Bone marrow (tissue), 2 donors: ENCODE data around the gene THY1.
"Not testable (repeated sequence)": the region's sequence is repeated elsewhere in the genome, so short reads cannot be mapped to it uniquely, and the experiment has no call there.

Experiments
- DNase-seq, 2 donors: peaks; one replicate each; lab custom pipeline; 2025; lab: John Stamatoyannopoulos, UW

The THY1 gene

DNA sequence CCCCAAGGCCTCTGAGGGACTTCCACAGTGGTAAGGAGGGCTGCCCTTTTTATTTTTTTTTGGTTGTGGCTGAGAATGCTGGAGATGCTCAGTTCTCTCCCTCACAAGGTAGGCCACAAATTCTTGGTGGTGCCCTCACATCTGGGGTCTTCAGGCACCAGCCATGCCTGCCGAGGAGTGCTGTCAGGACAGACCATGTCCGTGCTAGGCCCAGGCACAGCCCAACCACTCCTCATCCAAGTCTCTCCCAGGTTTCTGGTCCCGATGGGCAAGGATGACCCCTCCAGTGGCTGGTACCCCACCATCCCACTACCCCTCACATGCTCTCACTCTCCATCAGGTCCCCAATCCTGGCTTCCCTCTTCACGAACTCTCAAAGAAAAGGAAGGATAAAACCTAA is 4.2 kb downstream of the THY1 start:
- no peak for DNase-seq

DNA sequence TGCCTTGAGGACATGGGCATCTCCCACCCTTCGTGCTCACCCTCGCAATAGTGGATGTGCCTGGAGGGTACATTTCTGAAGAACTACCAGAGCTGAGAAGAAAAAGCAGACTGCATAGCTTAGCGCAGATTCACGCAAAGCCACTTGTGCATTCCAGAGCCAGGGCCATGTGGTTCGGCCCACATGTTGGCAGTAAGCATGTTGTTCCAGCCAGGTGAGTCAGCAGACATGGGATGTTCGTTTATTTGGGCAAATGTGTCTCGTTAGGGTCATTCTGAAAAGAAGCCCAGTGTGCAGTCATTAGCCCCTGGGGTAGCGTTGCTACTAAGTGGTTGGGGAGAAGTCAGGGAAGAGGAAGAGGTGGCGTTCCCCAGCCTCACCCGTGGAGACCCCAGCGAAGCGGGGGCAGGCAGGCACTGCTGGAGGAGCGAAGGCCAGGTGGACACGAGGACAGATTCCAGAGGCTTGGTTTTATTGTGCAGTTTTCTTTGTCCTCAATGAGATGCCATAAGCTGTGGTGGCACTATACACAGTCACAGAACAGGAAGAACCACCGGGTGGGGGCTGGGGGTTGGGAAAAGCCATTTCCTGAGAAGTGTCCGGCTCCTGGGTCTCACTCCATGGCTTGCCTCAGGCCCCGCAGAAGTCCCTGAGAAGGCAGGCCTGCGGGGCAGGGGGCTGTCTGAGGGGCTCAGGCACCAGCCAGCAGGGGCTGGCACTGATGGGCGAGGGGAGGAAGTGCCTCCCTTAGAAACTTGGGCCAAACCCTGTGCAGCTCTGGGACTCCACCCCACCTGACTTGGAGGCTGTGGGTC is 5.0 kb downstream of the THY1 start:
- DNase-seq: no peak

DNA sequence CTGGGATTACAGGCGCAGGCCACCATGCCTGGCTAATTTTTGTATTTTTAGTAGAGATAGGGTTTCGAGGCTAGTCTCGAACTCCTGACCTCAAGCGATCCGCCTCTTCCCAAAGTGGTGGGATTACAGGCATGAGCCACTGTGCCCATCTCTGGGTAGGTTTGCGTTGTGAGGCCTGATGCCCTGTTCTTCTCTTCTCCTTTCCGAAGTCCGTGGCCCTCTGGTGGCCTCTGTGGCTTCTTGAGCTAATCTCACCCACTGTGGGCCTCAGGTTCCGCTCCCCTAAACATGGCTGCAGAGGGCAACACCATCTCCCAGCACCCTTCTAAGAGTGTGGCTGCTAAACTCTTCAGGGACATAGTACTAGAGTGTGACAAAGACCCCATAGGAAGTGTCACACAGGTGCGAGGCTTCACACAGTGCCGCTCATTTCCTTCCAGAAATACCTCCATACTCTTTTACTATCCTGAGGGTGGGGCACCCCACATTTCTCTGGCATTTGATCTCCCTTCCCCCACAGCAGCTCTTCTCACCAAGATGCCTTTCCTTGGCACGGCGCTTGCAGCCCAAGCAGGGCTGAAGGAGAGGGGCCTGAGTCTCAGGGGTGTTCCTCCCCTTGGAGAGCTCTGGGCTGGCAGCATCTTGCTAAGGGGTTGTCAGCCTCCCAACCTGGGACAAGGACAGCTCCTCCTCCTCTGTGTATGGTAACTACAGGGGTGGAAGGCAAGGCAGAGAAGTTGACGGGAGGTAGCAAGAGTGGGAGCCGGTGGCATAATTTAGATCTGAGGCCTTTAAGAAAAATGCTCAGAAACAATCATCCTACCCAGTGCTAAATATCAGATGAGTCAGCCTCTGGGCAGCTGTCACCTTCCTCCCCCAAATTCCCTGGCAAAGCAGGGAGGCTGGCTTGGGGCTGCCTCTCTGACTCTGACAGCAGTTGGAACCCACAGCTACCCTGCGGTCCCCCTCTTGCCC is 6.1 kb downstream of the THY1 start:
- no peak for DNase-seq

DNA sequence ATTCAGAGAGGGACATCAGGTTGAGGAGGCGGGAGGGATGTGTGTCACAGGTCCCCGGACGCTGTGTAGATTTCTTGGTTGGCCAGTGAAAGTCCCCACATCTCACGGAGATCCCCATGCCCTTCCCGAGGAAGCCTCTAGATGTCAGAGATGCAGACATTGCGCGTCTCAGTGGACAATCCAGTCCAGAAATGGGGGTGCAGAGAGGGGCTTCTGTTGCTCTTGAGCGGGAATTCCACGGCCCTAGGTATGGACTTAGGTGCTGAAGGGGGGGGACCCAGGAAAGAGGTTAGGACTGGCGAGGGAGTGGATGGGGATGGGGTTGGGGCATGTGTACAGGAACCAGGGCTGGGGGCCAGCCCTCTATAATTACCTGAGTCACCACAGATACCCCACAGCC is 7.0 kb downstream of the THY1 start:
- no peak for DNase-seq

DNA sequence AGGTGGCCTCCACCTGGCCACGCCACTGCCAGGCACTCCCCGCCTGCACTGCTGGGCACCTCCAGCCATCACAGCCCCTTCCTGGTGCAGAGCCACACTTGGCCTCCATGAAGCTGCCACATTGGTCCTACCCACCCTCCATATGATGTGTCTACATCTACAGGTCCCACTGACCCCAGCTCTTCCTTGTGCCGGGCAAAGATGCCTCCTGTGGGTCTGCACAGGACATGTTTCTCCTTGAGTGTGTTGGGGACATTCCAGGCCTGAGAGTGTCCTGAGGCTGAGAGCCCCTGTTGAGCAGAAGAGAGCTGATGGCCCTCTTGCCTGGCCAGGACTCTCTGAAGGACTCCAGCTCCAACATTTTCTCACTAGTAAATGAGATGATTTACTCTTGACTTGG is 7.5 kb downstream of the THY1 start:
- DNase-seq: no peak

DNA sequence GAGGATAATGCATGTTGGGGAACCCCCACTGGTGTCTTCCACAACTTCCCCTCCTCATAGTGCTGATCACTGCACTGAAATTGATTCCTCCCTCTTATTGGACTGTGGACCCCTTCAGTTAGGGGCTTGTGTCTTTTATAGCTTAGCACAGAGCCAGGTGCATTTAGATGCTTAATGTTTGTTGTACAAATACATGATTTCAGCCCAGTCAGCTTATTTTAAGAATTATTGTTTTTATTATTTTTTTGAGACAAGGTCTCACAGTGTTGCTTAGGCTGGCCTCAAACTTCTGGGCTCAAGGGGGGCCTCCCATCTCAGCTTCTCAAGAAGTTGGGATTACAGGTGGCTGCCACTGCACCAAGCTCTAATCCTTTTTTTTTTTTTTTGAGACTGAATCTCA is 8.2 kb downstream of the THY1 start:
- no peak for DNase-seq

DNA sequence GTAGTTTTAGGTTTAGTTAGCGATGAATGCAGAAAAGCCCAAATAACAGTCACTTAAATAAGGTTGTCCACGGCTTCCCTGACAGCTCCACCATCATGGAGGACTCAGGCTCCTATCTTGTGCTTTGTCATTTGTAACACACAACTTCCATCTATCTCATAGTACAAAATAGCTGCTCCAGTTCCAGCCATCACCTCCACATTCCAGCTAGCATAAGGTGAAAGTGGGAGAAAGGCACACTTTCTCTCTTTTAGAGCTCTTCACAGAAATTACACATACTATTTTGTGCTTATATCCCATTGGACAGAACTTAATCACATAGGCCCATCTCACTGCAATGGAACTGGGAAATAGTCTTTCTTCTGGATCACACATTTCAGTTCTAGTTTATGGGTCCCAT is 8.7 kb downstream of the THY1 start:
- no peak for DNase-seq

DNA sequence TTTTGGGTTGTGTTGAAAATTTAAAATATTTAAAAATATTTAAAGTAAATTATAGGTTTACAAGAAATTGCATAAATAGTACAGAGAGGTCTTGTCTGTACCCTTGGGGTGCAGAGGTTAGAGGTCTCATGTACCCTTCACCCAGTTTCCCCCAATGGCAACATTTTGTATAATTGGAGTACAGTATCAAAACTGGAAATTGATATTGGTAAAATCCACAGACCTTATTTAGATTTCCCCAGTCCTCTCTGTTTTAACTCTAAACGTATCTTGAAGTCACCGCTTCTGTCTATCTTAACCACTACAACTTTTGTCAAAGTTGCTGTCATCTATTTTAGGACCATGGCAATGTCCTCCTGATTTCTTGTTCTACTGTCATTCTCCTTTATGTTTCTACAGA is 10.9 kb downstream of the THY1 start:
- DNase-seq: no peak

DNA sequence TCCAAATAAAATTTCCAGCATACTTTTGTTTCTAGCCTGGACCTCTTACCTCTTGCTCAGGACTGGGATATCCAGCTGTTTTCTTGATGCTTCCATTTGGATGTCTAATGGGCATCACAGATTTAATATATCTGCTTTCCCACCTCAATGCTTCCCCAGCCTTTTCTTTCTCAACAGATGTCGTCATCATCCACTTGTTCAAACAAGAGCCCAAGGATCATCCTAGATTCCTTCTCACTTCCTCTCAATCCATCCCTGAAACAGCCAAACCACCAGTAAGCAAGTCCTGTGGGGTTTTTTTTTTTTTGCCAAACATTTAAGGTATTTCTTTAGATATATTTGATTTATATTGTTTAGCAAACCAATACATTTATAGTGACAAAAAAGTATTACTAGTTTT is 12.5 kb downstream of the THY1 start:
- no peak for DNase-seq

DNA sequence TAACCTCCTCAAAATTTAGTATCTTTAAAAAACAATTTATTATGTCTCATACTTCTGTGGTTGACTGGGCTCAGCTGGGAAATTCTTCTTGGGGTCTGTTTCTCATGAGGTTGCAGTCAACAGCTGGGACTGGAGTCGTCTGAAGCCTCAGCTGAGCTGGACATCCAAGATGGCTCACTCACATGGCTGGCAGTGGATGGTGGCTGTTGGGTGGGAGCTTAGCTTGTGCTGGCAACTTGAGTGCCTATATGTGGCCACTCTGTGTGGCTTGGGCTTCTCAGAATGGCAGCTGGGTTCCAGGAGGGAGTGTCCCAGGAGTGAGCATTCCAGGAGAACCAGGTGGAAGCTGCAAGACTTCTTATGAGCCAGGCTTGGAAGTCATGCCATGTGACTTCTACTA is 13.2 kb downstream of the THY1 start:
- DNase-seq: no peak

DNA sequence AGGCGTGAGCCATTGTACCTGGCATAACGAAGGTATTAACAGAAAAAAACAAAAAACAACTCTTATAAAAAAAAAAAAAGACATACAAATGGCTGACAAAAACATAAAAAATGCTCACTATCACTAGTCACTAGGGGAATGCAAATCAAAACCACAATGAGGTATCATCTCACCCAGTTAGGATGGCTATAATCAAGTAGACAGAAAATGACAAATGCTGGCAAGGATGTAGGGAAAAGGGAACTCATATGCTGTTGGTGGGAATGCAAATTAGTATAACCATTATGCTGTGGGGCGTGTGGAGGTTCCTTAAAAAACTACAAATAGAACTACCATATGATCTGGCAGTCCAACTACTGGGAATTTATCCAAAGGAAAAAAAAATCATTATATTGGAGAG is 17.0 kb downstream of the THY1 start:
- DNase-seq: no peak

DNA sequence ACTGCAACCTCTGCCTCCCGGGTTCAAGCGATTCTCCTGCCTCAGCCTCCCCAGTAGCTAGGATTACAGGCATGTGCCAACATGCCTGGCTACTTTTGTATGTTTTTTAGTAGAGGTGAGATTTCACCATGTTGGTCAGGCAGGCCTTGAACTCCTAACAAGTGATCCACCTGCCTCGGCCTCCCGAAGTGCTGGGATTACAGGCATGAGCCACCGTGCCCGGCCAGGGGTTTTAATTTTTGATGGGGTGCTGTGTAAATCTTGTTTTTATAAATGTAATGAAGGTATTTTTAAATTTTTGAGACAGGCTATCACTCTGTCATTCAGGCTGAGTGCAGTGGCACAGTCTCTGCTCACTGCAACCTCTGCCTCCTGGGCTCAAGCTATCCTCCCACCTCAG is 17.5 kb downstream of the THY1 start:
- DNase-seq: not testable (repeated sequence)

DNA sequence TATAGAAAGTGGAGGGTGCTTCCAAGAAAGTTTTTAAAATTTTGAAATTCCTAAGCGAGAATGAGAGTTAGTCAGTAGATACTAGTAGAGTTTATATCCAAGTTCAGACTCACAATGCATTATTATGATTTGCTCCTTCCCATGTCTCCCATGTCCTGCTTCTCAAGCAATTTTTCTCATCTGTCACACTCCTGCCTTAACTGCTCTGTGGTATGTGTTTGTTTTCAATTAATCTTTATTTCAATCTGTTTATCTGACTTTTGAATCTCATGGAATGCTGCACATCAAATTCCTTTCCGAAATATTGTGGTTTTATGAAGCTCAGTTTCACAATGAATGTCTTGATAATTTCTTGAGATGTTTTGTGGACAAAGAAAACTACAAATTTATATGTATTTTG is 18.1 kb downstream of the THY1 start:
- DNase-seq: no peak

DNA sequence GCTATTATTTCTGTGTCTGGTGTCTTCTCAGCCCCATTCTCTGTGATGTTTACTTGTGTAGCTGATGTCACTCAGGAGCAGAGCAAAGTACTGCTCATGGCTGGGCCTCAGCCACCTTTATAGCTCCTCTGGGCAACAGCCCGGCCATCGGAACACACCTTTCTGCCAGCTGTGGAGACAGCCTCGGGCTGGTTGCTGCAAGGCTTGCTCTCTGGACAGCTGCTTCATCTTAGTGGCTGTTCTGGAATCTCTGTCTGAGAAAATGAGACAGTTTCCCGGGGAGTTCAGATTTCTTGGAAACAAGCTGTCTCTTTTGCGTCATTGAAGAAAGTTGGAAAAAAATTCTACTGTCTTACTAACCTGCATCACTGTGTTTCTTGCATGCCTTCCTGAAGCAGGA is 20.0 kb downstream of the THY1 start:
- DNase-seq: no peak

DNA sequence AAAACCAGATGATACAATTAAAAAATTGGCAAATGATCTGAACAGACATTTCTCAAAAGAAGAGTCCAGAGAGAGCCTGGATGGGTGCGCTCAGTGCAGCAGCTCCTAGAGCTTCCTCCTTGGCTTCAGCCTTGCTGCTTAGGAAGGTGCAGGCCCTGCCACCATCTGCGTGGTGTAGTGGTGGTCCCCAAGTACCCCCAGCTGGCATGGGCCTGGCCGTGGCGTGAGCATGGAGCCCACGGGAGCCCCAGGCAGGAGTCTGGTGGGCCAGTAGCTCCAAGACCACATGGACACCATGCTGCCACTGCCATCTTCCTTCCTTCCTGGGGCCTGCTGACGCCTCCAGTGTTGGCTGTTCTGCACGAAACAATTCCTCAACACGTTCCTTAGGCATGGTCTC is 20.5 kb downstream of the THY1 start:
- no peak for DNase-seq

DNA sequence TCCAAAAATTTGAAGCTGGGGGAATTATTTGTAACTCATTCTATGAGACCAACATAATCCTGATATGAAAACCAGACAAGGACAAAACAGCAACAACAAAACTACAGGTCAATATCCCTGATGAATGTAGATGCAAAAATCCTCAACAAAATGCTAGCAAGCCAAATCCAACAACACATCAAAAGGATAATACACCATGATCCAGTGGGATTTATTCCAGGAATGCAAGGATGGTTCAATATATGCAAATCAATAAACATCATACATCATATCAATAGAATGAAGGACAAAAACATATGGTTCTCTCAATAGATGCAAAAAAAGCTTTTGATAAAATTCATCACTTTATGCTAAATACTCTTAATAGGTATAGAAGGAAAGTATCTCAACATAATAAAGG is 22.1 kb downstream of the THY1 start:
- DNase-seq: no peak

DNA sequence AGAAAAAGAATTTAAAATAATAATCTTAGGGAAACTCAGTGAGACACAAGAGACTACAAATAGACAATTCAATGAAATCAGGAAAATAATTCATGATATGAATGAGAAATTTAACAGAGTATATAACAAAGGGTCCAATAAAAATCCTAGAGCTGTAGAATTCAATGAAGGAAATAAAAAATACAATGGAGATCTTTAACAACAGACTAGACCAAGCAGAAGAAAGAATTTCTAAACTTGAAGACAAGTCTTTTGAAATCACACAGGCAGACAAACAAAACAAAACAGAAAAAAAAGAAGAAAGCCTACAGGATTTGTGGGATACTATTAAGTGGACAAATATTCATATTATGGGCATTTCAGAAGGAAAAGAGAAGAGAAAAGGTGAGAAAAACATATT is 25.2 kb downstream of the THY1 start:
- DNase-seq: no peak

DNA sequence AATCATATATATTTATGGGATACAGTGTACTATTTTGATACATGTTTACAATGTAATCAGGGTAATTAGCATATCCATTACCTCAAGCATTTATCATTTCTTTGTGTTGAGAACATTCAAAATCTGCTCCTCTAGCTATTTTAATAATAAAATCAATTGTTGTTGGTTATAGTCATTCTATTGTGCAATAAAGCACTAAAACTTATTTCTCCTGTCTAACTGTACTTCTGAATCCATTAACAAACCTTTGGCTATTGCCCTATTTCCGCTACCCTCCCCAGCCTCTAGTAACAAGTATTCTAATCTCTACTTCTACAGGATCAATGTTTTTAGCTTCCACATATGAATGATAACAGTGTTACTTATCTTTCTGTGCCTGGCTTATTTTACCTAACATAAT is 26.1 kb downstream of the THY1 start:
- DNase-seq: no peak

DNA sequence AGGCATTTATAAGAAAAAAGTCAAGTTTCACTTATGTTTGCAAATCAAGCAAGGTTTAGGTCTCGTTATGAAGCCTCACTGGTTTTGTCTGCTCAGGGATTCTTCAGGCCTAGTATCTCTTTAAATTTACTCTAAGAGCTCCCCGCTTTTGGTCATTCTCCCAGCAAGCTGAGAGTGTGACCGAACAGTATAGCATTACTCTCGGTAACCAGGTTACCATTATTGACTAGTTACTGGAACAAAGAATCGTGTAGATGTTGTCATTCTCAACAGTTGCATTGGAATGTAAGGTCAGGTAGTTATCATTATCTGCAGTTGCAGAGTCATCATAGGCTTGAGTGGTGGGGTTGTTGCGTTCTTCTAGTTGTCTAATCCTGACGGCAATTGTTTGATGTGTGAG is 31.7 kb downstream of the THY1 start:
- no peak for DNase-seq

DNA sequence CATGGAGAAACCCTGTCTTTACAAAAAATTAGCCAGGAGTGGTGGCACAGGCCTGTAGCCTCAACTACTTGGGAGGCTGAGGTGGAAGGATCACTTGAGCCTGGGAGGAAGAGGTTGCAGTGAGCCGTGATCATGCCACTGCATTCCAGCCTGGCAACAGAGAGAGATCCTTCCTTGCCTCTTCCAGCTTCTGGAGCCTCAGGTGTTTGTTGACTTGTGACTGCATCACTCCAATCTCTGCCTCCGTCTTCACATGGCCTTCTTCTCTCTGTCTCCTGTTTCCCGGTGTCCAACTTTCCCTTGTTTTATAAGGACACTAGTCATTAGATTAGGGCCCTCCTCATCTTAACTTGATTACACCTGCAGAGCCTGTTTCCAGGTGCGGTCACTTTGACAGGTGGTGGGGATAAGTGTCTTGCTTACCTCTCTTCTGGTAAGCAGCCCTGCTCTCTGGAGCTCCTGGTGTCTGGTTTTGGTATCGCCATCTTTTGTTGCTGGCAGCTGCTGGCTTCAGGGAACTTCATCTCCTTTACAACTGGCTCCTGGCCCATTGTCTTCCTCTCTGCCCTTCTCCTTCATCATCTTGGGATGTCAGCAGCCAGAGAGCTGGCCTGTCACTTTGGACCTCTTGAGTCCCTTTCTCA is 33.2 kb downstream of the THY1 start:
- no peak for DNase-seq

DNA sequence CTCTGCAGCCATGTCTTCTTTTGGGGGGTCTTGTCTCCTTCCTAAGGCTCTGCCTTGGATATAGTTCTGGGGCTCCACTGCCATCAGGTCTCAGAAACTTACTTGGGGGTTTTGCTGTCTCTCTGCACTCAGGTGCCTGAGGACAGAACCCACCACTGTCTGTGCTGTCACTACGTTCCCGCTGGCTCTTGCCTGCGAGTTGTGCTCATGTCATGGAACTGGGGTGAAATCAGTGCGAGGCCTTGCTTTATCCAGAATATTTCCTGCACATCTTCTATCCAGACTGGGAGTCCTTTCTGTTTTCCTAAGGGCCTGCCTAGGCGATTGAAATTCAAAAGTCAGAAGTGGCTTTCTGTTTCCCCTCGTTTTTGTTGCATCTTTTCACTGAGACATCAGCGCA is 34.9 kb downstream of the THY1 start:
- DNase-seq: no peak

DNA sequence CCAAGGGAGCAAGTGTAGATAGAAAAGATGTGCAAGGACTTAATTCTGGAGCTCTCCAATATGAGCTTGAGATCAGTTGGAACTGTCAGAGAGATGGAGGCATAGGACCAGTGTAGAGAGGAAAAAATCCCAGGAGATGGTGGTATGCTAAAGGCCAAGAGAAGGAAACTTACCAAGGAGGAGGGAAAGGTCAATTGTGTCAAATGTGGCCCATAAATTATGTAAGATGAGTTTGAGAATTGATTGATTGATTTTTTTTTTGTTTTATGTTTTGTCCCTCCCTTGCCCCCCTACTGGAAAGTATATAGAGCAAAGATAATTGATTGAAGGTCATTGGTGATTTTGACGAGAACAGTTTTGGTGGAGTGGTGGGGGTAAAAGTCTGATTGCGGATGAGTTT is 38.6 kb downstream of the THY1 start:
- DNase-seq: no peak

DNA sequence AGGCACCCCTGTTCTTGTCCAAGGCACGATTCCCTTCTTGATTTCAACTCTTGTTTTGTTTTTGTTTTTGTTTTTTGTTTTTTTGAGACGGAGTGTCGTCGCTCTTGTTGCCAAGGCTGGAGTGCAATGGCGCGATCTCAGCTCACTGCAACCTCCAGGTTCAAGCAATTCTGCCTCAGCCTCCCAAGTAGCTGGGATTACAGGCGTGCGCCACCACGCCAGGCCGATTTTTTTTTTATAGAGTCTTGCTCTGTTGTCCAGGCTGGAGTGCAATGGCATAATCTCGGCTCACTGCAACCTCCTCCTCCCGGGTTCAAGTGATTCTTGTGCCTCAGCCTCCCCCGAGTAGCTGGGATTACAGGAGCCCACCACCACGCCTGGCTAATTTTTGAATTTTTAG is 40.5 kb downstream of the THY1 start:
- not testable (repeated sequence) for DNase-seq
